ENCODE data around the gene PCNX1.
A peak's percentile ranks its signal among the peaks of the same experiment; 100 is the strongest.
"Not testable (repeated sequence)": the region's sequence is repeated elsewhere in the genome, so short reads cannot be mapped to it uniquely, and the experiment has no call there.

Gene PCNX1

GRCh38 chr14:71013551-71014192 is 106.4 kb downstream of the PCNX1 start:
- DNase-seq (ENCODE audit: low read depth) = no peak

- not testable (repeated sequence) for DNase-seq (ENCODE audit: low read depth)
Observed at GRCh38 chr14:71019917-71020316, 112.7 kb downstream of the PCNX1 start.

GRCh38 chr14:71021347-71022011 is 114.2 kb downstream of the PCNX1 start:
- DNase-seq (ENCODE audit: low read depth) = peak; percentile 68

GRCh38 chr14:71022012-71022869 is 115.0 kb downstream of the PCNX1 start:
- DNase-seq (ENCODE audit: low read depth) = no peak

GRCh38 chr14:71022939-71023338 is 115.7 kb downstream of the PCNX1 start:
- DNase-seq (ENCODE audit: low read depth) = no peak

- no peak for DNase-seq (ENCODE audit: low read depth)
Observed at GRCh38 chr14:71029236-71029781, 122.0 kb downstream of the PCNX1 start.

GRCh38 chr14:71031000-71031399 is 123.7 kb downstream of the PCNX1 start:
- DNase-seq (ENCODE audit: low read depth) = no peak

- no peak for DNase-seq (ENCODE audit: low read depth)
Observed at GRCh38 chr14:71036433-71036832, 129.2 kb downstream of the PCNX1 start.

- no peak for DNase-seq (ENCODE audit: low read depth)
Observed at GRCh38 chr14:71048393-71048792, 141.1 kb downstream of the PCNX1 start.

GRCh38 chr14:71049435-71050133 is 142.3 kb downstream of the PCNX1 start:
- peak; percentile 10 for DNase-seq (ENCODE audit: low read depth)

GRCh38 chr14:71050227-71050823 is 143.1 kb downstream of the PCNX1 start:
- DNase-seq (ENCODE audit: low read depth) = no peak

GRCh38 chr14:71054706-71055105 is 147.4 kb downstream of the PCNX1 start:
- DNase-seq (ENCODE audit: low read depth) = no peak

- DNase-seq (ENCODE audit: low read depth) = no peak
Observed at GRCh38 chr14:71056168-71056567, 148.9 kb downstream of the PCNX1 start.

- no peak for DNase-seq (ENCODE audit: low read depth)
Observed at GRCh38 chr14:71060274-71060673, 153.0 kb downstream of the PCNX1 start.

GRCh38 chr14:71060825-71061455 is 153.7 kb downstream of the PCNX1 start:
- DNase-seq (ENCODE audit: low read depth) = no peak

- no peak for DNase-seq (ENCODE audit: low read depth)
Observed at GRCh38 chr14:71061458-71061857, 154.2 kb downstream of the PCNX1 start.

- DNase-seq (ENCODE audit: low read depth) = no peak
Observed at GRCh38 chr14:71062581-71063303, 155.5 kb downstream of the PCNX1 start.

- DNase-seq (ENCODE audit: low read depth) = no peak
Observed at GRCh38 chr14:71063351-71063750, 156.1 kb downstream of the PCNX1 start.

GRCh38 chr14:71064747-71065146 is 157.5 kb downstream of the PCNX1 start:
- not testable (repeated sequence) for DNase-seq (ENCODE audit: low read depth)

GRCh38 chr14:71070169-71070568 is 162.9 kb downstream of the PCNX1 start:
- DNase-seq (ENCODE audit: low read depth) = no peak

Measured in GM04504 (cell line).